Prostate gland (tissue), 2 donors: Measurements from ENCODE around the gene ALPP.

Source experiments
- CTCF ChIP-seq, 4 experiments: fragments of 200-600 bp in 2 of 4; fragments of 450-650 bp in 2 of 4; sonication (generic) in 2 of 4; IDR thresholded peaks; 1 replicate in 3 of 4; 2 replicates in 1 of 4; pipeline ENCODE4 v1.5.1; 2016 to 2019; ENCODE audit warnings: antibody characterized with exemption in 4 of 4, mild to moderate bottlenecking in 2 of 4, moderate library complexity in 2 of 4
- POLR2A ChIP-seq: fragments of 450-650 bp; IDR thresholded peaks from one replicate; pipeline ENCODE4 v1.6.1; 2016; ENCODE audit warnings: antibody characterized with exemption, mild to moderate bottlenecking

- peak in 1 of 4 experiments; percentile 47 for TF ChIP-seq CTCF (IDR thresholded peaks at IDR 0.05)
- TF ChIP-seq POLR2A, result no peak
Measured at GRCh38 chr2:232365621-232366321, 12.8 kb upstream of the ALPP start.
